ENCODE data around the gene FUT6.

FUT6 gene

GRCh38 chr19:5806905-5807304, 32.6 kb downstream of the FUT6 start:
- no peaks in the 10 kb centered on the region for H3K9me3 ChIP-seq (ENCODE audit: insufficient read depth, low read depth, low read length)
- H3K27ac ChIP-seq (ENCODE audit: low read length) = no peak overlapping the region
- no peak overlapping the region for H3K9ac ChIP-seq (ENCODE audit: low read depth, low read length)
- H3K4me1 ChIP-seq (ENCODE audit: insufficient read depth, low read length) = no peaks in the 10 kb centered on the region; the same call in 1 of the 2 replicates
- H3K27me3 ChIP-seq (ENCODE audit: insufficient read depth, low read length) = peaks cover 31% of the 10 kb centered on the region
- no peak overlapping the region for H3K4me3 ChIP-seq (ENCODE audit: low read length)
- no peaks in the 10 kb centered on the region for H3K36me3 ChIP-seq (ENCODE audit: insufficient read depth, low read depth, low read length)

- no peaks in the 10 kb centered on the region; the same call in 1 of the 2 replicates for H3K4me1 ChIP-seq (ENCODE audit: insufficient read depth, low read length)
These were observed 33.4 kb downstream of the FUT6 start for GRCh38 chr19:5806133-5806489.

GRCh38 chr19:5805462-5806132, 33.9 kb downstream of the FUT6 start:
- H3K36me3 ChIP-seq (ENCODE audit: insufficient read depth, low read depth, low read length) = no peaks in the 10 kb centered on the region
- peak overlapping the region; percentile 58; the same call in 1 of the 2 replicates for H3K4me3 ChIP-seq (ENCODE audit: low read length)
- no peak overlapping the region; the same call in 1 of the 2 replicates for H3K9ac ChIP-seq (ENCODE audit: low read depth, low read length)

More at GRCh38 chr19:5806133-5806489, 33.4 kb downstream of the FUT6 start:
- Histone ChIP-seq H3K9me3 (ENCODE audit: insufficient read depth, low read depth, low read length) (no peaks in the 10 kb centered on the region), H3K36me3 (ENCODE audit: insufficient read depth, low read depth, low read length) (no peaks in the 10 kb centered on the region), H3K4me3 (ENCODE audit: low read length) (peak overlapping the region; percentile 49; the same call in 1 of the 2 replicates), H3K27me3 (ENCODE audit: insufficient read depth, low read length) (peaks cover 34% of the 10 kb centered on the region), H3K9ac (ENCODE audit: low read depth, low read length) (no peak overlapping the region; the same call in 1 of the 2 replicates), H3K27ac (ENCODE audit: low read length) (no peak overlapping the region)

GRCh38 chr19:5804516-5805461, 34.7 kb downstream of the FUT6 start, which contains the start of gene NRTN:
Gene NRTN, plus strand, starts transcription at chr19:5805067. Its CDS starts 19,099 bp downstream, at chr19:5824166.
- H3K4me3 ChIP-seq (ENCODE audit: low read length) = peak within 1 kb of the TSS; percentile 58; the same call in 1 of the 2 replicates
- peaks cover 34% of the 10 kb centered on the region for H3K27me3 ChIP-seq (ENCODE audit: insufficient read depth, low read length)
- H3K36me3 ChIP-seq (ENCODE audit: insufficient read depth, low read depth, low read length) = no peaks in the 10 kb centered on the region
- no peak within 1 kb of the TSS for H3K27ac ChIP-seq (ENCODE audit: low read length)
- H3K4me1 ChIP-seq (ENCODE audit: insufficient read depth, low read length) = no peaks in the 10 kb centered on the region; the same call in 1 of the 2 replicates
- H3K9ac ChIP-seq (ENCODE audit: low read depth, low read length) = no peak within 1 kb of the TSS
- H3K9me3 ChIP-seq (ENCODE audit: insufficient read depth, low read depth, low read length) = no peaks in the 10 kb centered on the region

More at GRCh38 chr19:5805462-5806132, 33.9 kb downstream of the FUT6 start:
- Histone ChIP-seq H3K27me3 (ENCODE audit: insufficient read depth, low read length) (peaks cover 34% of the 10 kb centered on the region), H3K27ac (ENCODE audit: low read length) (no peak overlapping the region), H3K9me3 (ENCODE audit: insufficient read depth, low read depth, low read length) (no peaks in the 10 kb centered on the region), H3K4me1 (ENCODE audit: insufficient read depth, low read length) (no peaks in the 10 kb centered on the region; the same call in 1 of the 2 replicates)

- Histone ChIP-seq H3K36me3 (ENCODE audit: insufficient read depth, low read depth, low read length) (no peaks in the 10 kb centered on the region), H3K4me3 (ENCODE audit: low read length) (peak overlapping the region; percentile 61), H3K27me3 (ENCODE audit: insufficient read depth, low read length) (peaks cover 34% of the 10 kb centered on the region), H3K9ac (ENCODE audit: low read depth, low read length) (peak overlapping the region; percentile 71; the same call in 1 of the 2 replicates), H3K9me3 (ENCODE audit: insufficient read depth, low read depth, low read length) (no peaks in the 10 kb centered on the region), H3K4me1 (ENCODE audit: insufficient read depth, low read length) (no peaks in the 10 kb centered on the region; the same call in 1 of the 2 replicates), H3K27ac (ENCODE audit: low read length) (no peak overlapping the region)
These were observed 35.6 kb downstream of the FUT6 start for GRCh38 chr19:5803752-5804515.

GRCh38 chr19:5803441-5803751, 36.1 kb downstream of the FUT6 start:
- Histone ChIP-seq H3K4me1 (ENCODE audit: insufficient read depth, low read length) (no peaks in the 10 kb centered on the region; the same call in 1 of the 2 replicates), H3K27me3 (ENCODE audit: insufficient read depth, low read length) (peaks cover 34% of the 10 kb centered on the region), H3K27ac (ENCODE audit: low read length) (no peak overlapping the region), H3K4me3 (ENCODE audit: low read length) (peak overlapping the region; percentile 61), H3K9ac (ENCODE audit: low read depth, low read length) (peak overlapping the region; percentile 71; the same call in 1 of the 2 replicates), H3K9me3 (ENCODE audit: insufficient read depth, low read depth, low read length) (no peaks in the 10 kb centered on the region), H3K36me3 (ENCODE audit: insufficient read depth, low read depth, low read length) (no peaks in the 10 kb centered on the region)

GRCh38 chr19:5801796-5802619, 37.5 kb downstream of the FUT6 start:
- Histone ChIP-seq H3K4me3 (ENCODE audit: low read length) (peak overlapping the region; percentile 34; the same call in 1 of the 2 replicates), H3K27ac (ENCODE audit: low read length) (no peak overlapping the region), H3K9me3 (ENCODE audit: insufficient read depth, low read depth, low read length) (no peaks in the 10 kb centered on the region), H3K9ac (ENCODE audit: low read depth, low read length) (no peak overlapping the region), H3K4me1 (ENCODE audit: insufficient read depth, low read length) (no peaks in the 10 kb centered on the region; the same call in 1 of the 2 replicates), H3K27me3 (ENCODE audit: insufficient read depth, low read length) (peaks cover 34% of the 10 kb centered on the region), H3K36me3 (ENCODE audit: insufficient read depth, low read depth, low read length) (no peaks in the 10 kb centered on the region)

GRCh38 chr19:5800361-5801270, 38.9 kb downstream of the FUT6 start:
- Histone ChIP-seq H3K36me3 (ENCODE audit: insufficient read depth, low read depth, low read length) (no peaks in the 10 kb centered on the region), H3K27ac (ENCODE audit: low read length) (no peak overlapping the region), H3K9ac (ENCODE audit: low read depth, low read length) (no peak overlapping the region), H3K4me3 (ENCODE audit: low read length) (no peak overlapping the region), H3K4me1 (ENCODE audit: insufficient read depth, low read length) (no peaks in the 10 kb centered on the region; the same call in 1 of the 2 replicates), H3K27me3 (ENCODE audit: insufficient read depth, low read length) (peaks cover 23% of the 10 kb centered on the region), H3K9me3 (ENCODE audit: insufficient read depth, low read depth, low read length) (no peaks in the 10 kb centered on the region)

GRCh38 chr19:5799247-5800241, 40.0 kb downstream of the FUT6 start:
- Histone ChIP-seq H3K27ac (ENCODE audit: low read length) (no peak overlapping the region), H3K9me3 (ENCODE audit: insufficient read depth, low read depth, low read length) (no peaks in the 10 kb centered on the region), H3K36me3 (ENCODE audit: insufficient read depth, low read depth, low read length) (no peaks in the 10 kb centered on the region), H3K9ac (ENCODE audit: low read depth, low read length) (no peak overlapping the region), H3K4me3 (ENCODE audit: low read length) (no peak overlapping the region), H3K4me1 (ENCODE audit: insufficient read depth, low read length) (no peaks in the 10 kb centered on the region; the same call in 1 of the 2 replicates), H3K27me3 (ENCODE audit: insufficient read depth, low read length) (peaks cover 19% of the 10 kb centered on the region)

All from iPS-20b (cell line).